ENCODE measurements around the gene CFL2. TPM values are rescaled to one million over a fixed set of nuclear protein-coding genes. Genes with fewer than 3 reads are reported as not detected.
A peak's percentile ranks its signal among the peaks of the same experiment; 100 is the strongest.

The CFL2 gene
- polyA plus RNA-seq, 1 of the 3 experiments (the other 2 are of a cell fraction): 48.1 TPM

DNA sequence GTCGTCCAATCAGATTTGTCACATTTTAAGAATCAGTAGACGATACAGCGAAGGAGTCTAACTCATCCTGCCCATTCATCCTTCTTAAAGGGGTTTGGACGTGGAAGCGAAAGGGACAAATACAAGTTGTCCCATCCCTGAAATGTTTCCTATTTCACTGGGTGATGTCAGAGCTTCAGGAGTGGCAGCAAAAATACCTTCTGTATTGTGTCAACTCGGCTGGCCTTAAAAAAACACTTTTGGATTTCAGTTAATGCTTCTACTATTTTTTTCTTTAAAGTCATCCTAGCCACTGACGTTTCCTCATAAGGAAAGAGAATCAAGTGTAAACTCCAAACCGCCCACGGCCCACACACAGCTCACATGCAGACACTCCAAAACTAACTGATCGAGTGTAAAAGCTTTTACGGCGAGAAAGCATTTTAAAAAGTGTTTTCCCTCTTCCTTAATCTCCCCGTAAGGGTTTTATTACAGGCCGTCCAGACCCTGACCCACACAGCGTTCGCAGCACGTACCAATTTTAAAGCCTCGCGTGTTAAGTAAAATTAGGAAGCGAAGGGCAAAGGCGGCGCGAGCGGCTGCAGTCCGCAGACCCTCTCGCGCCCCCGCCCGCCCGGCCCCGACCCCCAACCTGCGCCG is 593 bp downstream of the CFL2 start (continued):
- no peak; the same call in 1 of the 2 replicates for TF ChIP-seq SIN3A (IDR thresholded peaks at IDR 0.05; ENCODE audit: borderline replicate concordance, low read depth, low read length)
- TF ChIP-seq MEF2A (IDR thresholded peaks at IDR 0.05; ENCODE audit: borderline replicate concordance, low read depth): no peak
- TF ChIP-seq TAF1 (IDR thresholded peaks at IDR 0.05; ENCODE audit: borderline replicate concordance, low read depth, low read length): 0 out of 2 replicates have a peak, but pooled peaks have one; percentile 9
- TF ChIP-seq FOSL2 (IDR thresholded peaks at IDR 0.05; ENCODE audit: borderline replicate concordance, low read depth): no peak
- TF ChIP-seq POLR2AphosphoS5 (IDR thresholded peaks at IDR 0.05; ENCODE audit: low read depth, low read length): peak; percentile 36; the same call in 1 of the 2 replicates
- TF ChIP-seq NFIC (IDR thresholded peaks at IDR 0.05; ENCODE audit: borderline replicate concordance): no peak
- no peak for TF ChIP-seq CHD2 (IDR thresholded peaks at IDR 0.05; ENCODE audit: low read length, partially characterized antibody)
- no peak for TF ChIP-seq RCOR1 (IDR thresholded peaks at IDR 0.05; ENCODE audit: low read length)
- no peak for TF ChIP-seq EZH2phosphoT487 (IDR thresholded peaks at IDR 0.05; ENCODE audit: borderline replicate concordance, low read depth)
- TF ChIP-seq TCF12 (IDR thresholded peaks at IDR 0.05): 0 out of 2 replicates have a peak, but pooled peaks have one; percentile 35
- TF ChIP-seq FOXM1 (IDR thresholded peaks at IDR 0.05; ENCODE audit: low read depth): no peak
- TF ChIP-seq NRF1 (IDR thresholded peaks at IDR 0.05; ENCODE audit: low read depth, low read length): no peak
- TF ChIP-seq SMC3 (IDR thresholded peaks at IDR 0.05; ENCODE audit: low read depth, low read length): no peak

DNA sequence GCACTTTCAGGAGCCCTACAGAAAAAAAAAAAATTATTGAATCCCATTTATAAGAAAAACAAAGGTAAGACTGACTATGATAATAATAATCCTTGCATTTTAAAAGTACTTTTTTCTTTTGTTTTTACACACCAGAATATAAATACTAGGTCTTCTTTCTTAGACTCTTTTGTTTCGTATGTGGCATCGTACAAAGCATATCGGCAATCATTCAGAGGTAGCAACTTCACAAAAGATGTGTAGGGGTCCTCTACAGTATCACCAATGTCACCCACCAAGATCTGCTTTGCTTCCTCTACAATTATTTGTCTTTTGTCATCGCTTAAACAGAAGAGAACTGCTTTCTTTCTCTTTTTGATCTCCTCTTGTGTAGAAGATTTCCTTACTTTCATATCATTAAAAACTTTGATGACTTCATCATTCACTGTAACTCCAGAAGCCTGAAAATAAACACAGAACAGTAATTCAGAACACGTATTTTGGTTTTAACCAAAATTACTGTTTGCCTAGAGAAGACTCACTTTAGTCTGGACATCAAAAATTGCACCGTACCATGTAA is 1.2 kb downstream of the CFL2 start:
- H3K27ac ChIP-seq (ENCODE audit: low read depth in 2 of 2, low read length in 1 of 2): peak overlapping the region; percentile 90 to 91
- TF ChIP-seq YY1 (IDR thresholded peaks at IDR 0.05; ENCODE audit: low read depth) (no peak), GABPA (IDR thresholded peaks at IDR 0.05; ENCODE audit: low read depth) (no peak), CHD2 (IDR thresholded peaks at IDR 0.05; ENCODE audit: low read length, partially characterized antibody) (no peak), FOXM1 (IDR thresholded peaks at IDR 0.05; ENCODE audit: low read depth) (no peak), RCOR1 (IDR thresholded peaks at IDR 0.05; ENCODE audit: low read length) (no peak), USF1 (IDR thresholded peaks at IDR 0.05; ENCODE audit: borderline replicate concordance, low read depth) (no peak), RXRA (IDR thresholded peaks at IDR 0.05; ENCODE audit: borderline replicate concordance, low read depth) (no peak), POLR2AphosphoS5 (IDR thresholded peaks at IDR 0.05; ENCODE audit: low read depth, low read length) (no peak), RAD21 (IDR thresholded peaks at IDR 0.05; ENCODE audit: low read length) (no peak), NRF1 (IDR thresholded peaks at IDR 0.05; ENCODE audit: low read depth, low read length) (no peak), MEF2A (IDR thresholded peaks at IDR 0.05; ENCODE audit: borderline replicate concordance, low read depth) (no peak)
- TF ChIP-seq, protein P1, sequence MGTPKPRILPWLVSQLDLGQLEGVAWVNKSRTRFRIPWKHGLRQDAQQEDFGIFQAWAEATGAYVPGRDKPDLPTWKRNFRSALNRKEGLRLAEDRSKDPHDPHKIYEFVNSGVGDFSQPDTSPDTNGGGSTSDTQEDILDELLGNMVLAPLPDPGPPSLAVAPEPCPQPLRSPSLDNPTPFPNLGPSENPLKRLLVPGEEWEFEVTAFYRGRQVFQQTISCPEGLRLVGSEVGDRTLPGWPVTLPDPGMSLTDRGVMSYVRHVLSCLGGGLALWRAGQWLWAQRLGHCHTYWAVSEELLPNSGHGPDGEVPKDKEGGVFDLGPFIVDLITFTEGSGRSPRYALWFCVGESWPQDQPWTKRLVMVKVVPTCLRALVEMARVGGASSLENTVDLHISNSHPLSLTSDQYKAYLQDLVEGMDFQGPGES (IDR thresholded peaks at IDR 0.05; ENCODE audit: low read depth, low read length): no peak
- TF ChIP-seq, protein P2, sequence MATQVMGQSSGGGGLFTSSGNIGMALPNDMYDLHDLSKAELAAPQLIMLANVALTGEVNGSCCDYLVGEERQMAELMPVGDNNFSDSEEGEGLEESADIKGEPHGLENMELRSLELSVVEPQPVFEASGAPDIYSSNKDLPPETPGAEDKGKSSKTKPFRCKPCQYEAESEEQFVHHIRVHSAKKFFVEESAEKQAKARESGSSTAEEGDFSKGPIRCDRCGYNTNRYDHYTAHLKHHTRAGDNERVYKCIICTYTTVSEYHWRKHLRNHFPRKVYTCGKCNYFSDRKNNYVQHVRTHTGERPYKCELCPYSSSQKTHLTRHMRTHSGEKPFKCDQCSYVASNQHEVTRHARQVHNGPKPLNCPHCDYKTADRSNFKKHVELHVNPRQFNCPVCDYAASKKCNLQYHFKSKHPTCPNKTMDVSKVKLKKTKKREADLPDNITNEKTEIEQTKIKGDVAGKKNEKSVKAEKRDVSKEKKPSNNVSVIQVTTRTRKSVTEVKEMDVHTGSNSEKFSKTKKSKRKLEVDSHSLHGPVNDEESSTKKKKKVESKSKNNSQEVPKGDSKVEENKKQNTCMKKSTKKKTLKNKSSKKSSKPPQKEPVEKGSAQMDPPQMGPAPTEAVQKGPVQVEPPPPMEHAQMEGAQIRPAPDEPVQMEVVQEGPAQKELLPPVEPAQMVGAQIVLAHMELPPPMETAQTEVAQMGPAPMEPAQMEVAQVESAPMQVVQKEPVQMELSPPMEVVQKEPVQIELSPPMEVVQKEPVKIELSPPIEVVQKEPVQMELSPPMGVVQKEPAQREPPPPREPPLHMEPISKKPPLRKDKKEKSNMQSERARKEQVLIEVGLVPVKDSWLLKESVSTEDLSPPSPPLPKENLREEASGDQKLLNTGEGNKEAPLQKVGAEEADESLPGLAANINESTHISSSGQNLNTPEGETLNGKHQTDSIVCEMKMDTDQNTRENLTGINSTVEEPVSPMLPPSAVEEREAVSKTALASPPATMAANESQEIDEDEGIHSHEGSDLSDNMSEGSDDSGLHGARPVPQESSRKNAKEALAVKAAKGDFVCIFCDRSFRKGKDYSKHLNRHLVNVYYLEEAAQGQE (IDR thresholded peaks at IDR 0.05; ENCODE audit: low read depth, low read length): no peak
- H3K4me2 ChIP-seq: peak overlapping the region; percentile 65
- WGBS (ENCODE audit: low lambda C conversion rate): 55% methylated on average over 6 of the region's 6 CpGs
- peaks cover 15 to 25% of the 10 kb centered on the region in 2 experiments for H3K36me3 ChIP-seq (replicated peaks in 1 of 2; ENCODE audit: control insufficient read depth in 1 of 2, insufficient read depth in 2 of 2, low read length in 1 of 2)
- no peaks in the 10 kb centered on the region for H3K9me3 ChIP-seq
- H3K27me3 ChIP-seq (ENCODE audit: insufficient read depth): no peaks in the 10 kb centered on the region
- POLR2A ChIA-PET: interaction anchor here (1.4 kb wide), 1 partner anchor 13 kb away, joined by 5 read pairs; no protein-coding TSS in a partner anchor
- 0 out of 2 replicates have a peak, but pooled peaks cover 3% of the 10 kb centered on the region for H4K20me1 ChIP-seq (ENCODE audit: insufficient read depth)
- peak overlapping the region; percentile 68 to 83 for H3K4me3 ChIP-seq (ENCODE audit: low read depth in 2 of 2, low read length in 1 of 2)
- H3K4me1 ChIP-seq (ENCODE audit: control insufficient read depth in 1 of 2, insufficient read depth in 2 of 2, low read depth in 1 of 2, low read length in 1 of 2): peaks cover 24 to 27% of the 10 kb centered on the region in 2 experiments
- no peaks in the 10 kb centered on the region for H3K9me2 ChIP-seq
- CTCF ChIA-PET: interaction anchor here (1.1 to 5.5 kb wide), 3 partner anchors 10 to 41 kb away, joined by 3 to 56 read pairs (median 24); no protein-coding TSS in a partner anchor
- no peak for DNase-seq
- peaks cover 45% of the 10 kb centered on the region for H3F3A ChIP-seq (replicated peaks; ENCODE audit: insufficient read depth)
- H3K9ac ChIP-seq: peak overlapping the region; percentile 88
- H3K79me2 ChIP-seq (ENCODE audit: insufficient read depth): peaks cover 53% of the 10 kb centered on the region
- no peak overlapping the region for H2AFZ ChIP-seq (ENCODE audit: low read depth)
